ENCODE measurements around the gene FUT6.
"Not testable (repeated sequence)": the region's sequence is repeated elsewhere in the genome, so short reads cannot be mapped to it uniquely, and the experiment has no call there.

FUT6 gene

GRCh38 chr19:5844456-5845433 is 5.2 kb upstream of the FUT6 start:
- no peak overlapping the region for H3K4me3 ChIP-seq (ENCODE audit: low read depth, low read length)
- no peak for DNase-seq (ENCODE audit: low read depth, low spot score)
- TF ChIP-seq, protein P1, sequence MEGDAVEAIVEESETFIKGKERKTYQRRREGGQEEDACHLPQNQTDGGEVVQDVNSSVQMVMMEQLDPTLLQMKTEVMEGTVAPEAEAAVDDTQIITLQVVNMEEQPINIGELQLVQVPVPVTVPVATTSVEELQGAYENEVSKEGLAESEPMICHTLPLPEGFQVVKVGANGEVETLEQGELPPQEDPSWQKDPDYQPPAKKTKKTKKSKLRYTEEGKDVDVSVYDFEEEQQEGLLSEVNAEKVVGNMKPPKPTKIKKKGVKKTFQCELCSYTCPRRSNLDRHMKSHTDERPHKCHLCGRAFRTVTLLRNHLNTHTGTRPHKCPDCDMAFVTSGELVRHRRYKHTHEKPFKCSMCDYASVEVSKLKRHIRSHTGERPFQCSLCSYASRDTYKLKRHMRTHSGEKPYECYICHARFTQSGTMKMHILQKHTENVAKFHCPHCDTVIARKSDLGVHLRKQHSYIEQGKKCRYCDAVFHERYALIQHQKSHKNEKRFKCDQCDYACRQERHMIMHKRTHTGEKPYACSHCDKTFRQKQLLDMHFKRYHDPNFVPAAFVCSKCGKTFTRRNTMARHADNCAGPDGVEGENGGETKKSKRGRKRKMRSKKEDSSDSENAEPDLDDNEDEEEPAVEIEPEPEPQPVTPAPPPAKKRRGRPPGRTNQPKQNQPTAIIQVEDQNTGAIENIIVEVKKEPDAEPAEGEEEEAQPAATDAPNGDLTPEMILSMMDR (IDR thresholded peaks at IDR 0.05; ENCODE audit: insufficient read depth, low read length, missing control alignments) = no peak
- POLR2A ChIA-PET = no interaction called here
- CTCF ChIA-PET = no interaction called here

DNA sequence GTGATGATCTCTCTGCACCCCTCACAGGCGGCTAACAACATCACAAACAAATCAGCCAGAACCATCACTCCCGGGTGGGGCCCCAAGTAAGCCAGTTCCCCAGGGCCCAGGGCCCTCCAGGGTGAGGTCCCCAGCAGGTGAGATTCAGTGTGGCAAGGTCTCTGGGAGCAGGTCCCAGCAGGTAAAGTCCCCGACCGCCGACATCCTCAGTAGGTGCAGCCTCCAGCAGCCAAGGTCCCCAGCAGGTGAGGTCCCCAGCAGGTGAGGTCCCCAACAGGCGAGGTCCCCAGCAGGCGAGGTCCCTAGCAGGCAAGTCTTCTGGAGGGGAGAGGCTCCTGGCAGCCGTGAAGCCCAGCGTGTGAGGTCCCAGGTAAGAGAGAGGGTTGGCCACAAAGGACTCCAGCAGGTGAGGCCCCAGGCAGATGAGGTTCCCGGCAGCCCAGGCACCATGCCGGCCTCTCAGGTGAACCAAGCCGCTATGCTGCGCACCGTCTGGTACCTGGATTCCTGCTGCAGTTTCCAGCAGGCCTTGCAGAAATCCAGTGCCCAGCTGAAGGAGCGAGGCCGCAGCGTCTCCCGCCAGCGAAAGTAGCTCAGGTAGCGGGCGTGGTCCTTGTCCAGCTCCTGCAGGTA is 3.9 kb upstream of the FUT6 start:
- POLR2A ChIA-PET = no interaction called here
- H3K4me3 ChIP-seq (ENCODE audit: low read depth, low read length) = no peak overlapping the region
- CTCF ChIA-PET = interaction anchor here (2.2 kb wide), 1 partner anchor 15 kb away, joined by 6 read pairs; no protein-coding TSS in a partner anchor
- no peak for DNase-seq (ENCODE audit: low read depth, low spot score)
- TF ChIP-seq, protein P1 (IDR thresholded peaks at IDR 0.05; ENCODE audit: insufficient read depth, low read length, missing control alignments) = no peak

DNA sequence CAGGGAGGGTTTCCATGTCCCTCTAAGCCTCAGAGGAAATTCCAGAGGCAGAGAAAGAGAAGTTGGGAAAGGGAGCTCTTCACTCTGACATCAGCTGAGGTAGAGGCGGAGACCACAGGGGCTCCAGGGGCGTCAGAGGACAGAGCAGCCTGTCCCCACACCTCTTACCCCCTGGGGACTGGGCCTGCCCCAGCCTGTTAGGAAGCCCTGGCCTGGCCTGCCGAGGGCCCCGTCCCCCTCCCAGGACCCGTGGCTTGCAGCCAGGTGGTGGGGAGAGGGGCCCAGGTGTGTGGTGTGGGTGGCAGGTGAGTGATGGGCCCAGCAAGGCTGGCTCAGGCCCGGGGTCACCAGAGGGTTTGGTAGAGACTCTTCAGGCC is 2.2 kb upstream of the FUT6 start:
- H3K4me3 ChIP-seq (ENCODE audit: low read depth, low read length); DNase-seq (ENCODE audit: low read depth, low spot score); POLR2A ChIA-PET: not testable (repeated sequence)
- CTCF ChIA-PET = interaction anchor here (1.4 to 2.2 kb wide), 2 partner anchors 13 to 37 kb away, joined by 3 to 6 read pairs; no protein-coding TSS in a partner anchor

- H3K4me3 ChIP-seq (ENCODE audit: low read depth, low read length) = no peak overlapping the region
- TF ChIP-seq, protein P1 (IDR thresholded peaks at IDR 0.05; ENCODE audit: insufficient read depth, low read length, missing control alignments) = no peak
- no peak for DNase-seq (ENCODE audit: low read depth, low spot score)
- ChIA-PET POLR2A (no interaction called here), CTCF (no interaction called here)
Measured at GRCh38 chr19:5838353-5839064, 993 bp downstream of the FUT6 start.

DNA sequence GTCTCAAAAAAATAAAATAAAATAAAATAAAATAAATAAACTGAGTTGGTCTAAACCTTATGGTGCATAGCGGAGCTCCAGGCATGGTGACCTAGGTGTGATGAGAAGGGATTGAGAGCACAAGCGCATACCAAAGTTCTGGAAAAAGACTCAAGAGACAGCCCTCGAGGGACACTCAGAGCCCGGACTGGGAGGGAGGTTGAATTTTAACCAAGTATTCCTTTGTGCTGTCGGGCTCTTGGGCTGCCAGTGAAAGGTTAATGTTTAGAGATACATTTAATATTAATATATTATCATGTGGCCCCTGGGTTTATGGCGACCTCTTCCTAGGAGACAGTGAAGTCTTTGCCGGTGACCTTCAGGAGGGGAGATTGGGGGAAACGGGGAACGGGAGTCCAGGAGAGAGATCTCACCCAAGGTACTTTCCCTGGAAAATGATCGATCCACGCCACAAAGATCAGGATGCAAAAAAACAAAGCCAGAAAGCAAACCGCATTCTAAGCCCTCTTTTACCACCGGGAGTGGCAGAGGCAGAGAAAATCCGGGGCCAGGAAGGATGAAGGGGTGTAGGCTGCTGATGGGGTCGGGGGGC is 1.6 kb downstream of the FUT6 start:
- ChIA-PET CTCF (no interaction called here), POLR2A (no interaction called here)
- TF ChIP-seq, protein P1 (IDR thresholded peaks at IDR 0.05; ENCODE audit: insufficient read depth, low read length, missing control alignments) = no peak
- H3K4me3 ChIP-seq (ENCODE audit: low read depth, low read length) = no peak overlapping the region
- DNase-seq (ENCODE audit: low read depth, low spot score) = no peak

DNA sequence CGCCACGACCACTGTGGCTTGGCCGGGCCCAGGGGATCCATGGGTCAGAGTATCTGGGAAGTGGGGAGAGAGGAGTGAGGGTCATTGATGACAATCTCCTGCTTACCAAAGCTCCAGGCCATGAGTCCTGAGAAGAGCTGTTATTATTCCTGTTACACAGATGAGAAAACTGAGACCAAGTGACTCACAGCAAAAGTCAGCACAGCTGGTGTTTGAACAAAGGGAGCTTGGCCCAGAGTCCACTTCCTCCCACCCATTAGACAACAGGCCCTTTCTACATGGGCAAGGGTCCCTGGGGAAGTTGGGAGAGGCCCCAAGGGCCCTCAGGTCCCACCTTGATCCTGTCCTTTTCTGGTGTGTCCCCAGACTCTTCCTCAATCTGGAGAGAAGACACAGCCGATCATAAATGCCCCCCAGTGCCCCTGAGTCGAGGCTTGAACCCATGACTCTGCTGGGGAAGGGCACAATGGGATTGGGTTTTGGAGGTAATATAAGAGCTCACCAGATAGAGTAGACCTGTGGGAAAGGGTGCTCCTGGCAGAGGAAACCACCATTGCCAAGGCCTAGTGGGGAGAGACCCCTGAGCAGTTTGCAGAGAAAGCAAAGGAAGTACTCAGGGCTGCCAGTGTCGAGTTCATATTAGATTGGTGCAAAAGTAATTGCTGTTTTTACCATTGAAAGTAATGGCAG is 6.8 kb downstream of the FUT6 start:
- TF ChIP-seq, protein P1 (IDR thresholded peaks at IDR 0.05; ENCODE audit: insufficient read depth, low read length, missing control alignments) = no peak
- ChIA-PET POLR2A (no interaction called here), CTCF (interaction anchor here (1.1 to 1.3 kb wide), 2 partner anchors 8 to 28 kb away, joined by 3 read pairs; partner anchors contain the start of gene NRTN)
- H3K4me3 ChIP-seq (ENCODE audit: low read depth, low read length) = no peak overlapping the region
- DNase-seq (ENCODE audit: low read depth, low spot score) = no peak

Measured in AG04449 (cell line).